Peyer's patch (tissue), 4 donors: Measurements from ENCODE around the gene SCFD2. TPM values are rescaled to one million over a fixed set of nuclear protein-coding genes. Genes with fewer than 3 reads are reported as not detected.

Source experiments
- DNase-seq, 3 donors: peaks; one replicate each; pipeline ENCODE4 v3.0.0-alpha.2; 2017 to 2019
- H3K27ac ChIP-seq, 4 donors: fragments of 200-600 bp; sonication (generic); one replicate each; pipeline ENCODE4 v1.5.1; 2016 to 2019
- H3K27me3 ChIP-seq, 2 donors: fragments of 200-600 bp; sonication (generic); one replicate each; pipeline ENCODE4 v1.5.1; 2019
- H3K36me3 ChIP-seq, 3 donors: fragments of 200-600 bp; sonication (generic); one replicate each; pipeline ENCODE4 v1.5.1; 2016 to 2019
- H3K4me1 ChIP-seq, 4 donors: fragments of 200-600 bp; sonication (generic); one replicate each; pipeline ENCODE4 v1.5.1; 2016 to 2019
- H3K4me3 ChIP-seq, 4 donors: fragments of 200-600 bp; sonication (generic); 1 replicate in 3 of 4; 2 replicates in 1 of 4; pipeline ENCODE4 v1.5.1; 2016 to 2019; ENCODE audit warnings: mild to moderate bottlenecking in 1 of 4
- H3K9me3 ChIP-seq, 4 donors: fragments of 200-600 bp; sonication (generic); one replicate each; pipeline ENCODE4 v1.5.1; 2016 to 2019; ENCODE audit warnings: mild to moderate bottlenecking in 1 of 4
- CTCF ChIP-seq, 6 experiments: fragments of 450-650 bp in 4 of 6; fragments of 200-600 bp in 2 of 6; sonication (generic) in 1 of 6; IDR thresholded peaks; one replicate each; pipeline ENCODE4 v1.5.1; 2017 to 2019; ENCODE audit warnings: antibody characterized with exemption in 6 of 6, mild to moderate bottlenecking in 3 of 6, moderate library complexity in 1 of 6
- POLR2A ChIP-seq, 2 donors: fragments of 450-650 bp; IDR thresholded peaks; one replicate each; pipeline ENCODE4 v1.5.1; 2017; ENCODE audit warnings: antibody characterized with exemption in 2 of 2, mild to moderate bottlenecking in 2 of 2, moderate library complexity in 2 of 2
- total RNA-seq, 4 donors: library from RNA; depleted of rRNA; stranded (reverse); fragments of >200 nt; gene quantifications; one replicate each; pipeline ENCODE4 v1.1.0, GENCODE V29; 2016

Gene SCFD2
- total RNA-seq, 4 donors from 2014 or later, result 17.3 to 165 (median 30.1) TPM

- no peaks in the 10 kb centered on the region for H3K27me3 ChIP-seq
- H3K27ac ChIP-seq, result no peak overlapping the region
- TF ChIP-seq CTCF (IDR thresholded peaks at IDR 0.05) (no peak), POLR2A (IDR thresholded peaks at IDR 0.05) (no peak)
- no peaks in the 10 kb centered on the region for H3K4me1 ChIP-seq
- no peaks in the 10 kb centered on the region for H3K9me3 ChIP-seq
- DNase-seq, result no peak
- H3K36me3 ChIP-seq, result no peaks in the 10 kb centered on the region
- H3K4me3 ChIP-seq, result no peak overlapping the region
Measured at GRCh38 chr4:52957835-52958631, 407.8 kb downstream of the SCFD2 start.

GRCh38 chr4:52957220-52957686 lies 408.6 kb downstream of the SCFD2 start:
- no peaks in the 10 kb centered on the region for H3K27me3 ChIP-seq
- H3K36me3 ChIP-seq, result no peaks in the 10 kb centered on the region
- H3K4me3 ChIP-seq, result no peak overlapping the region
- TF ChIP-seq CTCF (IDR thresholded peaks at IDR 0.05), result no peak
- TF ChIP-seq POLR2A (IDR thresholded peaks at IDR 0.05), result no peak
- H3K9me3 ChIP-seq, result no peaks in the 10 kb centered on the region
- DNase-seq, result no peak
- H3K4me1 ChIP-seq, result no peaks in the 10 kb centered on the region
- H3K27ac ChIP-seq, result no peak overlapping the region

- no peak overlapping the region for H3K27ac ChIP-seq
- H3K4me3 ChIP-seq, result no peak overlapping the region
- DNase-seq, result no peak
- no peaks in the 10 kb centered on the region for H3K4me1 ChIP-seq
- no peak for TF ChIP-seq CTCF (IDR thresholded peaks at IDR 0.05)
- no peak for TF ChIP-seq POLR2A (IDR thresholded peaks at IDR 0.05)
- no peaks in the 10 kb centered on the region for H3K36me3 ChIP-seq
- no peaks in the 10 kb centered on the region for H3K27me3 ChIP-seq
- H3K9me3 ChIP-seq, result no peaks in the 10 kb centered on the region
Measured at GRCh38 chr4:52956691-52957090, 409.2 kb downstream of the SCFD2 start.

- Histone ChIP-seq H3K36me3 (no peaks in the 10 kb centered on the region), H3K4me1 (no peaks in the 10 kb centered on the region), H3K9me3 (no peaks in the 10 kb centered on the region), H3K4me3 (no peak overlapping the region), H3K27me3 (no peaks in the 10 kb centered on the region), H3K27ac (no peak overlapping the region)
- TF ChIP-seq CTCF (IDR thresholded peaks at IDR 0.05) (no peak), POLR2A (IDR thresholded peaks at IDR 0.05) (no peak)
- no peak for DNase-seq
Measured at GRCh38 chr4:52954560-52955170, 411.2 kb downstream of the SCFD2 start.

- DNase-seq, result no peak
- no peak for TF ChIP-seq CTCF (IDR thresholded peaks at IDR 0.05)
- TF ChIP-seq POLR2A (IDR thresholded peaks at IDR 0.05), result no peak
- H3K27me3 ChIP-seq, result no peaks in the 10 kb centered on the region
Measured at GRCh38 chr4:52952540-52952939, 413.3 kb downstream of the SCFD2 start.

More at GRCh38 chr4:52952540-52952939, 413.3 kb downstream of the SCFD2 start:
- Histone ChIP-seq H3K4me3 (no peak overlapping the region), H3K36me3 (no peaks in the 10 kb centered on the region), H3K27ac (no peak overlapping the region), H3K9me3 (no peaks in the 10 kb centered on the region), H3K4me1 (no peaks in the 10 kb centered on the region)
